AG09309 (cell line): ENCODE results near the gene XAB2.

Experiments
- DNase-seq: peaks from one replicate; pipeline ENCODE4 v3.0.0-alpha.2; 2010; ENCODE audit warnings: low read depth
- H3K4me3 ChIP-seq: 2 replicates; pipeline ENCODE4 v1.5.1; 2011; ENCODE audit warnings: mild to moderate bottlenecking, low read depth, low read length, moderate library complexity; ENCODE audit not compliant: control insufficient read depth
- TF ChIP-seq, protein P1 (sequence below): IDR thresholded peaks from 2 replicates; pipeline ENCODE4 v1.5.1; 2011; ENCODE audit warnings: mild to moderate bottlenecking, low read depth, low read length, inconsistent platforms; ENCODE audit not compliant: insufficient read depth, control insufficient read depth; ENCODE audit errors: missing control alignments

XAB2 gene

DNA sequence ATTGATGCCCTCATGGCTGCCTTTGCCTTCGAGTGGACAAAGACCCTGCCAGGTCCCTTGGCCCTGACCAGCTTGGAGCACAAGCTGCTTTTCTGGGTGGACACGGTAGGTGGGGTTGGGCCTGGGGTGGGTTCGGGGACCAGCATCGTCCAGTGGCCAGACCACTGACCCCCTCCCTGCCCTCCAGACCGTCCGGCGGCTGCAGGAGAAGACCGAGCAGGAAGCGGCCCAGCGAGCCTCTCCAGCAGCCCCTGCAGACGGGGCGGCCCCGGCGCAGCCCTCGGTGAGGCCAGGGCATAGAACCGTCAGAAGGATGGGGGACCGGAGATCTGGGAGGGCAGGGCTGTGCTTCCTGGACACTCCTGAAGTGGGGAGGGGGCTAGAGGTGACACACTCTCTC, 23.1 kb downstream of the XAB2 start:
- TF ChIP-seq, protein P1, sequence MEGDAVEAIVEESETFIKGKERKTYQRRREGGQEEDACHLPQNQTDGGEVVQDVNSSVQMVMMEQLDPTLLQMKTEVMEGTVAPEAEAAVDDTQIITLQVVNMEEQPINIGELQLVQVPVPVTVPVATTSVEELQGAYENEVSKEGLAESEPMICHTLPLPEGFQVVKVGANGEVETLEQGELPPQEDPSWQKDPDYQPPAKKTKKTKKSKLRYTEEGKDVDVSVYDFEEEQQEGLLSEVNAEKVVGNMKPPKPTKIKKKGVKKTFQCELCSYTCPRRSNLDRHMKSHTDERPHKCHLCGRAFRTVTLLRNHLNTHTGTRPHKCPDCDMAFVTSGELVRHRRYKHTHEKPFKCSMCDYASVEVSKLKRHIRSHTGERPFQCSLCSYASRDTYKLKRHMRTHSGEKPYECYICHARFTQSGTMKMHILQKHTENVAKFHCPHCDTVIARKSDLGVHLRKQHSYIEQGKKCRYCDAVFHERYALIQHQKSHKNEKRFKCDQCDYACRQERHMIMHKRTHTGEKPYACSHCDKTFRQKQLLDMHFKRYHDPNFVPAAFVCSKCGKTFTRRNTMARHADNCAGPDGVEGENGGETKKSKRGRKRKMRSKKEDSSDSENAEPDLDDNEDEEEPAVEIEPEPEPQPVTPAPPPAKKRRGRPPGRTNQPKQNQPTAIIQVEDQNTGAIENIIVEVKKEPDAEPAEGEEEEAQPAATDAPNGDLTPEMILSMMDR: no peak
- no peak for DNase-seq
- H3K4me3 ChIP-seq: no peak overlapping the region

DNA sequence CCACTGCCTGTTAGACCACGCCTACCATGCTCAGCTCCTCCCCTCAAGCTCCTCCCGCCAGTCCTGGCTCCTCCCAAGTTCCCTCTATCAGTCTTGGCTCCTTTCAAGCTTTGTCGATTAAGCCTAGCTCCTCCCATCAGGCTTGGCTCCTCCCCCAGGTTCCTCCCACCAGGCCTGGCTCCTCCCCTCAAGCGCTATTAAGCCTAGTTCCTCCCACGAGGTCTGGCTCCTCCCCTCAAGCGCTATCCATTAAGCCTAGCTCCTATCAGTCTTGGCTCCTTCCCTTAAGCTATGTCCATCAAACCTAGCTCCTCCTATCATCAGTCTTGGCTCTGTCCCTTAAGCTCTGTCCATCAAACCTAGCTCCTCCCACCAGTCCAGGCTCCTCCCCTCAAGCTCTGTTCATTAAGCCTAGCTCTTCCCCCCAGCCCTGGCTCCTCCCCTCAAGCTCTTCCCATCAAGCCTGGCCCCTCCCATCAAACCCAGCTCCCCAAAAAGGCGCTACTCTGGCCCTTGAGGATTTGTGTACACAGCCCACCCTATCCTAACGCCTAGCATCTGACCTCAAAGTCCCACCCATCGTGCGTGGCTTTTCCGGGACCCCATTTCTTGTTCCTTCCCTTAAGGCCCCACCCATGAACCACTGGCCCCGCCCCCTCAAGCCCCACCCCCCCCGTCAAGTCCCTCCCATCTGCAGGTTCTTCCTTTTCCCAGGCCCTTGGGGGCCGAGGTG, 23.7 kb downstream of the XAB2 start:
- no peak overlapping the region for H3K4me3 ChIP-seq
- TF ChIP-seq, protein P1: no peak
- no peak for DNase-seq

DNA sequence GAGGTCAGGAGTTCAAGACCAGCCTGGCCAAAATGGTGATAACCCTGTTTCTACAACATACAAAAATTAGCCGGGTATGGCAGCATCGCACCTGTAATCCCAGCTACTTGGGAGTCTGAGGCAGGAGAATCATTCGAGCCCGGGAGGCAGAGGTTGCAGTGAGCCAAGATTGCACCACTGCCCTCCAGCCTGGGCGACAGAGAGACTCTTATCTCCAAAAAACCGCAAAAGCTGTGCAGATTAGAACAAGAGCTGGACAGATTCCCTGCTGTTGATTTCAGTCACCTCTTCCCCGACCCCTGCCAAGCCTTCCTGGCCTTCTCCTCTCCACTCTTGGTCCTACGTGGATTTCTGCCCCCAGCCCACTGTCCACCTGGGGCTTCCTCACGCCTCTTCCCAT, 25.4 kb downstream of the XAB2 start:
- TF ChIP-seq, protein P1: no peak
- H3K4me3 ChIP-seq: no peak overlapping the region
- DNase-seq: no peak

DNA sequence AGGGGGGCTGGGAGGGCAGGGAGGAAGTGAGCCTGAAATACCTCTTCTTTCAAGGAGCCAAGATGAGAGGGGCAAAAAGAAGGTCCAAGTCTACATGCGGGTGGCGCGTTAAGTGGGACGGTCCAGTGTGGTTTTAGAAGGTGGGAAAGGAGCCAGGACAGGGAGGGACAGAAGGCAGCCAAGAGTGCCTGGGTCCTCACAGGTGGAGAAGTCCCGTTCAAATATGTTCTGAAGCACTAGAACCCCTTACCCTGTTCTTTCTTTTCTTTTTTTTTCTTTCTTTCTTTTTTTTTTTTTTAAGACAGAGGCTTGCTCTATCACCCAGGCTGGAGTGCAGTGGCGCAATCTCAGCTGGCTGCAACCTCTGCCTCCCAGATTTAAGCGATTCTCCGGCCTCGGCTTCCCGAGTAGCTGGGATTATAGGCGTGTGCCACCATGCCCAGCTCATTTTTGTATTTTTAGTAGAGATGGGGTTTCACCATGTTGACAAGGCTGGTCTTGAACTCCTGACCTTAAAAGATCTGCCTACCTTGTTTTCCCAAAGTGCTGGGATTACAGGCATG, 26.3 kb downstream of the XAB2 start:
- DNase-seq: no peak
- TF ChIP-seq, protein P1: no peak
- no peak overlapping the region for H3K4me3 ChIP-seq

DNA sequence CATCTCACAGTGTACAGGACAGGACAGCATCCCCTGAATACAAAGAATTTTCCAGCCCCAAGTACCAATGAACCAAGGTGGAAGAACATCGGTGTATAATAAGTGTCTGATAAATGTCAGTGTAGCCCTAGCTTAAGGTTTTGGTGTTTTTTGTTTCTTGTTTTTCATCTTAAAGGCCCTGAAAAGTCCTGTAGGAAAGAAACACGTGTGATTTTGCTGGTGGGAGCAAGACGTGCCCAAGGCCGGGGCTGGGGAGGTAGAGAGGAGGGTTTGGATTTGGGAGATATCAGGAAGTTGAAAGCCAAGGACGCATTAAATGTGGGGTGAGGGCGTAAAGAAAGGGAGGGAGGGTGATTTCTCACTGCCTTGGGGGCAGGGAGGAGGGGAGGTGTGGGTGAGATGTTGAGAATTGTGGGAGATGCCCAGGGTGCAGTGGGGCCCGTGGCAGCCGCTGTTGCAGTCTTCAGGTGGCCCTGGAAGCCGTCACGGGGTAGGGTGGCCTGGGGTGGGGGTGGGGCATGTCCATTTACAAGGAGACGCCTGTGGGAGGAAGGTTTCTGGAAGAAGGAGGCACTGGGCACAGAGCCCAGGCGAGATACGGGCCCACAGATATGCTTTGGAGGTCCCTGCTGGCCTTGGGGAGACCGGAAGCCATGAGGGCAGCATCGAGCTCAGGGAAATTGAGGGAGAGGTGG, 27.0 kb downstream of the XAB2 start:
- H3K4me3 ChIP-seq: no peak overlapping the region
- no peak for DNase-seq
- TF ChIP-seq, protein P1: no peak

DNA sequence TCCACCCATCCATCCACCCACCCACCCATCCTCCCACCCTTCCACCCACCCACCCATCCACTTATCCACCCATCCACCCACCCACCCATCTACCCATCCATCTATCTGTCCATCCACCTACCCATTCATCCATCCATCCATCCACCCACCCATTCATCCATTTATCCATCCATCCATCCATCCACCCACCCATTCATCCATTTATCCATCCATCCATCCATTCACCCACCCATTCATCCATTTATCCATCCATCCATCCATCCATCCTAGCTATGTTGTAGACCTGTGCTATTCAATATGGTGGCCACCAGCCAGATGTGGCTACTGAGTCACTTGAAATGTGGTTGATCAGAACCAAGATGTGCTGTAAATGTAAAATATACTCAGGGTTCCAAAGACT, 28.6 kb downstream of the XAB2 start:
- TF ChIP-seq, protein P1: no peak
- no peak overlapping the region for H3K4me3 ChIP-seq
- DNase-seq: no peak
